ENCODE measurements around the gene ADCY9.
"Not testable (repeated sequence)": the region's sequence is repeated elsewhere in the genome, so short reads cannot be mapped to it uniquely, and the experiment has no call there.

The ADCY9 gene

GRCh38 chr16:4093495-4094126 is 22.6 kb downstream of the ADCY9 start:
- DNase-seq (ENCODE audit: low spot score), result no peak

GRCh38 chr16:4092547-4093265 is 23.5 kb downstream of the ADCY9 start:
- DNase-seq (ENCODE audit: low spot score), result no peak

GRCh38 chr16:4091240-4092012 is 24.8 kb downstream of the ADCY9 start:
- no peak for DNase-seq (ENCODE audit: low spot score)

- no peak for DNase-seq (ENCODE audit: low spot score)
Measured at GRCh38 chr16:4090351-4090851, 25.8 kb downstream of the ADCY9 start.

GRCh38 chr16:4089811-4090301 is 26.4 kb downstream of the ADCY9 start:
- DNase-seq (ENCODE audit: low spot score), result no peak

GRCh38 chr16:4089251-4089810 is 26.9 kb downstream of the ADCY9 start:
- no peak for DNase-seq (ENCODE audit: low spot score)

GRCh38 chr16:4087990-4088577 is 28.2 kb downstream of the ADCY9 start:
- DNase-seq (ENCODE audit: low spot score), result no peak

GRCh38 chr16:4087099-4087885 is 28.9 kb downstream of the ADCY9 start:
- DNase-seq (ENCODE audit: low spot score), result no peak

- no peak for DNase-seq (ENCODE audit: low spot score)
Measured at GRCh38 chr16:4086153-4086552, 30.1 kb downstream of the ADCY9 start.

- DNase-seq (ENCODE audit: low spot score), result no peak
Measured at GRCh38 chr16:4085405-4085970, 30.8 kb downstream of the ADCY9 start.

- DNase-seq (ENCODE audit: low spot score), result no peak
Measured at GRCh38 chr16:4083347-4083870, 32.8 kb downstream of the ADCY9 start.

- no peak for DNase-seq (ENCODE audit: low spot score)
Measured at GRCh38 chr16:4082474-4083044, 33.7 kb downstream of the ADCY9 start.

- no peak for DNase-seq (ENCODE audit: low spot score)
Measured at GRCh38 chr16:4081521-4082021, 34.7 kb downstream of the ADCY9 start.

- no peak for DNase-seq (ENCODE audit: low spot score)
Measured at GRCh38 chr16:4081047-4081446, 35.2 kb downstream of the ADCY9 start.

- DNase-seq (ENCODE audit: low spot score), result no peak
Measured at GRCh38 chr16:4077174-4077649, 39.0 kb downstream of the ADCY9 start.

GRCh38 chr16:4075534-4075933 is 40.7 kb downstream of the ADCY9 start:
- no peak for DNase-seq (ENCODE audit: low spot score)

- not testable (repeated sequence) for DNase-seq (ENCODE audit: low spot score)
Measured at GRCh38 chr16:4073150-4073549, 43.1 kb downstream of the ADCY9 start.

GRCh38 chr16:4071686-4072561 is 44.3 kb downstream of the ADCY9 start:
- no peak for DNase-seq (ENCODE audit: low spot score)

- no peak for DNase-seq (ENCODE audit: low spot score)
Measured at GRCh38 chr16:4070936-4071335, 45.3 kb downstream of the ADCY9 start.
